ENCODE data around the gene IKZF1.

DNA sequence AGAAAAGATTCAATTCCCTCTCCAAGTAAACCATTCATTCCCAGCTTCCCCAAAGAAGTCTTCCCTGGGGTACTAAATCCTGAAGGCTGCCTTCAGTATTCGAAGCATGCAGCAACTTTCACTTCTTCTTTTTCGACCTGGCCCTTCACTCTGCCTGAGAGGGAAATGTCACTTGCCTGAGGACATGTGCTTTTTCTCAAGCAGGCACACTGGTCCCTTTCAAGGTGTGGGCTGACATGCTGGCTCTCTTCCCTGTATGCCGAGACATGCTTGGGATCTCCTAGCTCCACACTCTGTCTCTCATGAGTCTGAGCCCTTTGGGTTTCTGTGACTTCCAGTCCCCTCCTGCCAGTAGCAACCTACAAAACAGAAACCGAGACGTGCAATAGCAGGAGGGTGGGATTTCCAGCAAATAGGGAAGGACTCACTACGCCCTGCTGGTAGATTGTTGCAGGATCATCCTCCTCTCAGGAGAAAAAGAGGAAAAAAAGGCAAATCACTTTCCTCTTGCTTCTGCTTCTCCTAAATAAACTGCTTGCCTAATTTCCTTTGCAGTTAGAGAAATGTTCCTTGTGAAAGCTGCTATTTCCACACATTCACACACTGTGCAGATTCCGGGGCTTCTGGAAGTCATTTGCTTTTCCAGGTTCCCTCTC, 112.1 kb downstream of the IKZF1 start:
- TF ChIP-seq, protein P1, sequence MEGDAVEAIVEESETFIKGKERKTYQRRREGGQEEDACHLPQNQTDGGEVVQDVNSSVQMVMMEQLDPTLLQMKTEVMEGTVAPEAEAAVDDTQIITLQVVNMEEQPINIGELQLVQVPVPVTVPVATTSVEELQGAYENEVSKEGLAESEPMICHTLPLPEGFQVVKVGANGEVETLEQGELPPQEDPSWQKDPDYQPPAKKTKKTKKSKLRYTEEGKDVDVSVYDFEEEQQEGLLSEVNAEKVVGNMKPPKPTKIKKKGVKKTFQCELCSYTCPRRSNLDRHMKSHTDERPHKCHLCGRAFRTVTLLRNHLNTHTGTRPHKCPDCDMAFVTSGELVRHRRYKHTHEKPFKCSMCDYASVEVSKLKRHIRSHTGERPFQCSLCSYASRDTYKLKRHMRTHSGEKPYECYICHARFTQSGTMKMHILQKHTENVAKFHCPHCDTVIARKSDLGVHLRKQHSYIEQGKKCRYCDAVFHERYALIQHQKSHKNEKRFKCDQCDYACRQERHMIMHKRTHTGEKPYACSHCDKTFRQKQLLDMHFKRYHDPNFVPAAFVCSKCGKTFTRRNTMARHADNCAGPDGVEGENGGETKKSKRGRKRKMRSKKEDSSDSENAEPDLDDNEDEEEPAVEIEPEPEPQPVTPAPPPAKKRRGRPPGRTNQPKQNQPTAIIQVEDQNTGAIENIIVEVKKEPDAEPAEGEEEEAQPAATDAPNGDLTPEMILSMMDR (IDR thresholded peaks at IDR 0.05 in 4 of 5, conservative IDR thresholded peaks at IDR 0.05 in 1 of 5), result no peak
- no peak for TF ChIP-seq POLR2A (IDR thresholded peaks at IDR 0.05)
